ENCODE results near the gene GRAP2. TPM values are rescaled to one million over a fixed set of nuclear protein-coding genes. Genes with fewer than 3 reads are reported as not detected.

GRAP2 gene
- total RNA-seq, 4 donors from 2014 or later = 0.97 to 2.0 TPM; not detected in 2

DNA sequence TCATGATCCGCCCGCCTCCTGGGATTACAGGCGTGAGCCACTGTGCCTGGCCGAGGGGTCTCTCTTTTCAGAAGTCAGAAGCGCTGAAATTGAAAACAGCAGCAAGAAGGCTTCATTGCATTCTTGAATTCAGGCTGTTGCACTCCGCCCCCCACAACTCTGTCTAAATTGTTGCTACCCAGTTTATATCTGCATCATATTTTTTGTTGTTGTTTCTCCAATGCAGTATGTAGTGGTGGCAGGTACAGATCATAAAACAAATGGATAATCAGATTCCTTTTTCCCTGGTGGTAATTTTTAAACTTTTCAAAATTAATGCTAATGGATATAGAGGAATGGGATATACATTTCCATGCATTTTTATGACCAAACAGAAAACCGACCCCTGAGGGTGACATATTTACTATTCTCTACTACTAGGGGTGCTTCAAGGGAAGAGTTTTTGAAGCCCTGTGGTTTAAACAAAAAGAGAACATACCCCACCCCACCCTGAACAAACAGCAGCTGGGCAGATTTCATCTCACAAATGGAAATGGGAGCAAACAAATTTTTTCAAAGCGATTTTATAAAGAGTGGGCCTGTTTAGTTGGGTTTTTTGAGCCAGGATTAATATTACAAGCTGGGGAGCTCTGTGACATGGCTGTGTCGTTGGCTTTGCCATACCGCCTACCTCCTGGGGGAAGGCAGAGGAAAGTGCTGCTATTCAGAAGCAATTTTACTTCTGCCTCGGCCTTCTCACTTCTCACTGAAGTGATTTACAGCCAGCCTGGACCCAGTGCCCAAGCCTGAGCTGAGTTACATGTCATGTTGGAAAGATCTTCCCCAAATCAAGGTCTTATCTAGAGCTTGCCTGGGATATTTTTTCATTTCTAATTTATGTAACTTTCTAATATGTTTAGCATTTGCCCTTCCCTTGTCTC lies 43.3 kb downstream of the GRAP2 start:
- no peak overlapping the region for H3K27ac ChIP-seq
- H3K36me3 ChIP-seq = no peaks in the 10 kb centered on the region
- intact Hi-C loops (cut with DNase I; ENCODE audit: low total_unique reads) = no loop called here
- H3K27me3 ChIP-seq = no peaks in the 10 kb centered on the region
- TF ChIP-seq, protein P1, sequence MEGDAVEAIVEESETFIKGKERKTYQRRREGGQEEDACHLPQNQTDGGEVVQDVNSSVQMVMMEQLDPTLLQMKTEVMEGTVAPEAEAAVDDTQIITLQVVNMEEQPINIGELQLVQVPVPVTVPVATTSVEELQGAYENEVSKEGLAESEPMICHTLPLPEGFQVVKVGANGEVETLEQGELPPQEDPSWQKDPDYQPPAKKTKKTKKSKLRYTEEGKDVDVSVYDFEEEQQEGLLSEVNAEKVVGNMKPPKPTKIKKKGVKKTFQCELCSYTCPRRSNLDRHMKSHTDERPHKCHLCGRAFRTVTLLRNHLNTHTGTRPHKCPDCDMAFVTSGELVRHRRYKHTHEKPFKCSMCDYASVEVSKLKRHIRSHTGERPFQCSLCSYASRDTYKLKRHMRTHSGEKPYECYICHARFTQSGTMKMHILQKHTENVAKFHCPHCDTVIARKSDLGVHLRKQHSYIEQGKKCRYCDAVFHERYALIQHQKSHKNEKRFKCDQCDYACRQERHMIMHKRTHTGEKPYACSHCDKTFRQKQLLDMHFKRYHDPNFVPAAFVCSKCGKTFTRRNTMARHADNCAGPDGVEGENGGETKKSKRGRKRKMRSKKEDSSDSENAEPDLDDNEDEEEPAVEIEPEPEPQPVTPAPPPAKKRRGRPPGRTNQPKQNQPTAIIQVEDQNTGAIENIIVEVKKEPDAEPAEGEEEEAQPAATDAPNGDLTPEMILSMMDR (IDR thresholded peaks at IDR 0.05) = no peak
- no peak for TF ChIP-seq POLR2A (IDR thresholded peaks at IDR 0.05)
- no peaks in the 10 kb centered on the region for H3K4me1 ChIP-seq
- no peak for DNase-seq
- H3K9me3 ChIP-seq = no peaks in the 10 kb centered on the region
- no peak overlapping the region for H3K4me3 ChIP-seq

DNA sequence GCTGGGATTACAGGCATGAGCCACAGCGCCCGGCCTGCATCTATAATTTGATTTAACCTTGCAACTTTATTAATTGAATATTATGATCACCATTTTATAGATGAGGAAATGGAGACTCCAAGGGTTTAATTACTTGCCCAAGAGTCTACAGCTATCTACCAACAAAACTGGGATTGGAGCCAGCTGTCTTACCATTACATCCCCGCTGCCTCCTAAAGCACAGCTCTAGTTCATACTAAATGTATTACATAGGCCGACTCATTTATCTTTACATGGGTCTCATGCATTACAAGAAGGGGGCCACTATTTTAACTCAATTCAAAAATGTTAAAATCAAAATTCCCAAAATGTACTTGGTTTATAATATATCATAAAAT lies 45.2 kb downstream of the GRAP2 start:
- Histone ChIP-seq H3K27me3 (no peaks in the 10 kb centered on the region), H3K27ac (no peak overlapping the region), H3K4me1 (no peaks in the 10 kb centered on the region), H3K4me3 (no peak overlapping the region), H3K36me3 (no peaks in the 10 kb centered on the region), H3K9me3 (no peaks in the 10 kb centered on the region)
- no peak for DNase-seq
- no peak for TF ChIP-seq POLR2A (IDR thresholded peaks at IDR 0.05)
- TF ChIP-seq, protein P1 (IDR thresholded peaks at IDR 0.05) = no peak
- intact Hi-C loops (cut with DNase I; ENCODE audit: low total_unique reads) = no loop called here

DNA sequence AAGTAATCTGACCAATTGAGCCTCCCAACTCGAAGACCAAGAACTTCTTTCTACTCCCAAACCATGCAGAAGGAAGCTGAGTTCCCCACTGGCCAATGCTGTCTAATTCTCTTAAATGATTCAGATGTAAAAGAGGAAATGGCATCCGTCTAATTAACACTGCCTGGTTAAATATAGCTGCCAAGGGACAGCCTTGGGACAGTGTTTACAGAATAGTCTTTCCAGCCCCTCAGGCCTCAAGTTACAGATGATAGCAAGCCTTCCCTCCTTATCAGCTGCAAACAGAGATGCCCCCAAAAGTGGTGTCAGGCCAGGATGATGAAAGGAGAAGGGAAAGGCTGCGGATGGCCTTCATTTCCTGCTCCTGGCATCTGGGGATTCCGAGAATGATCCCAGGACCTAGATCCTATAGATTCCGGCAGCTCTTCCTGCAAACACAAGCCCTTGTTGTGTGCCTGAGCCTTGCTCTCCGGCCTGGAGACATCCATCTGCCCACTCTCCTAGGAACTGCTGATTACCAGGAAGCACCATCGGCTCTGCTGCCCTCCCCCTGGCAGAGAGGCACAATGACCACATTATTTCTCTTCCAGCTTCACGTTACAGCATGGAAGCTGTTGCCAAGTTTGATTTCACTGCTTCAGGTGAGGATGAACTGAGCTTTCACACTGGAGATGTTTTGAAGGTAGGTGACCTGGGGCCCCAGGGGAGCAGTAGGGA lies 45.8 kb downstream of the GRAP2 start:
- H3K27ac ChIP-seq = no peak overlapping the region
- intact Hi-C loops (cut with DNase I; ENCODE audit: low total_unique reads) = no loop called here
- DNase-seq = no peak
- TF ChIP-seq POLR2A (IDR thresholded peaks at IDR 0.05) = no peak
- TF ChIP-seq, protein P1 (IDR thresholded peaks at IDR 0.05) = no peak
- no peaks in the 10 kb centered on the region for H3K9me3 ChIP-seq
- H3K4me3 ChIP-seq = no peak overlapping the region
- H3K36me3 ChIP-seq = no peaks in the 10 kb centered on the region
- H3K4me1 ChIP-seq = no peaks in the 10 kb centered on the region
- no peaks in the 10 kb centered on the region for H3K27me3 ChIP-seq

DNA sequence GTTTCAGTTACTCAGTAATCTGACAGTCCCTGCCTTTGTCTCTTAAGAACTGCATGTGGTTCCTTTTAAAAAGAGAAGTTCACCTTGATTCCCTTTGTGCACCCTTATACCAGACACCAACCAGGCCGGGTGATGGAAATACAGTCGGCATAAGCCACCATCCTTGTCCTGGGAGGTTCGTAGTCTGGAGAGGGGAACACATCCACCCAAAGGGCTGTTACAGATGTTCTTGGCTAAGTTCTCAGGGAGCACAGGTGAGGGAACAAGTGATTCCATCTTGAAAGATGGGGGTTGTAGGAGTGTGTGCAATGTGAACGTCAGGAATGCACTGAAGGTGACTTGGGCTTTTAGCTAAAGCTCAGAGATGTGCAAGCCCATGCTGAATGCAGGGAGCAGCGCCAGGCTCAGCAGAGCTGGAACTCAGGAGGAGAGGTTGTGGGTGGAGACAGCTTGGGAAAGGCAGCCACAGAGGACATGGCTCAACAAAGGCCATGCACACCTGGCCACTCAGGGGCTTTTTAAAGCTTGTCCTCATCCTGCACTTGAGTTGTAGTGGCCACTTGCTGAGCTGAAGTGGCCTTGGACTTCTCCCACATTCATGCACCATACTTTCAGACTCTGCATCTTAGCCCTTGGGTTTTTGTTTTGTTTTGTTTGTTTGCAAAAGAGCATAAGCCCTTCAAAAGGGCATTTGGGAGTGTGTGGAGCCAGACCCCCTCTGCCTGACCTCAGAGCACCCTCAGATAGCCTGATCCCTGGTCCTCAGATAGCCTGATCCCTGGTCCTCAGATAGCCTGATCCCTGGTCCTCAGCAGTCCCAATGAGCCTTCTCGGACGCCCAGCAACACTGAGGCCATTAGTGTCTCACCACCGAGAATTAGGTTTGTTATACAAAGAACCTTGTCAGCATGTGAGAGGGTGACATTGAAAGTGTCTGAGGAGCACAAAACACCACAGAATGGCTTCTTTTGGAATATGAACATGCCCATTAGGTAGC lies 46.6 kb downstream of the GRAP2 start:
- intact Hi-C loops (cut with DNase I; ENCODE audit: low total_unique reads) = no loop called here
- H3K4me3 ChIP-seq = no peak overlapping the region

More for the DNA sequence above, 46.6 kb downstream of the GRAP2 start:
- no peaks in the 10 kb centered on the region for H3K27me3 ChIP-seq
- no peaks in the 10 kb centered on the region for H3K4me1 ChIP-seq
- H3K27ac ChIP-seq = no peak overlapping the region
- no peaks in the 10 kb centered on the region for H3K36me3 ChIP-seq
- H3K9me3 ChIP-seq = no peaks in the 10 kb centered on the region
- DNase-seq = no peak
- TF ChIP-seq POLR2A (IDR thresholded peaks at IDR 0.05) = no peak
- TF ChIP-seq, protein P1 (IDR thresholded peaks at IDR 0.05) = no peak

Data from uterus (tissue), 4 donors.